GM12878 (cell line): ENCODE measurements around the gene RAD23B. TPM values are rescaled to one million over a fixed set of nuclear protein-coding genes. Genes with fewer than 3 reads are reported as not detected.

Source experiments
- ATF2 ChIP-seq: IDR thresholded peaks from 2 replicates; pipeline ENCODE4 v1.6.1; 2012; ENCODE audit warnings: low read length, inconsistent platforms
- CUX1 ChIP-seq: IDR thresholded peaks from 2 replicates; pipeline ENCODE4 v1.6.1; 2012; ENCODE audit warnings: improper control_type of control experiment, low read depth, low read length; ENCODE audit not compliant: insufficient replicate concordance
- DPF2 ChIP-seq: fragments of 450-650 bp; IDR thresholded peaks from 2 replicates; pipeline ENCODE4 v1.6.1; 2017; ENCODE audit warnings: mild to moderate bottlenecking
- ESRRA ChIP-seq: IDR thresholded peaks from 2 replicates; pipeline ENCODE4 v1.6.1; 2012; ENCODE audit warnings: mild to moderate bottlenecking, low read length, improper control_type of control experiment
- HDGF ChIP-seq: fragments of 450-650 bp; IDR thresholded peaks from 2 replicates; pipeline ENCODE4 v1.6.1; 2016; ENCODE audit warnings: antibody characterized with exemption
- JUND ChIP-seq: IDR thresholded peaks from 2 replicates; pipeline ENCODE4 v1.6.1; 2012; ENCODE audit warnings: low read depth, mild to moderate bottlenecking, low read length, improper control_type of control experiment, moderate library complexity
- KLF5 ChIP-seq: fragments of 450-650 bp; IDR thresholded peaks from 2 replicates; pipeline ENCODE4 v1.6.1; 2014; ENCODE audit warnings: mild to moderate bottlenecking; ENCODE audit not compliant: partially characterized antibody
- MEF2A ChIP-seq: IDR thresholded peaks from 2 replicates; pipeline ENCODE4 v1.6.1; 2011; ENCODE audit warnings: low read depth, mild to moderate bottlenecking, low read length, moderate library complexity; ENCODE audit not compliant: insufficient read depth
- MEF2B ChIP-seq: fragments of 450-650 bp; IDR thresholded peaks from 2 replicates; pipeline ENCODE4 v1.6.1; 2018; ENCODE audit warnings: mild to moderate bottlenecking, moderate library complexity; ENCODE audit not compliant: partially characterized antibody, poor library complexity, severe bottlenecking
- MYB ChIP-seq: fragments of 150-350 bp; IDR thresholded peaks from 2 replicates; pipeline ENCODE4 v1.6.1; 2014; ENCODE audit warnings: mild to moderate bottlenecking, low read depth, low read length, borderline replicate concordance
- NR2F1 ChIP-seq: fragments of 450-650 bp; conservative IDR thresholded peaks from 2 replicates; pipeline ENCODE4 v1.6.1; 2017; ENCODE audit warnings: mild to moderate bottlenecking
- PAX5 ChIP-seq: IDR thresholded peaks from 2 replicates; pipeline ENCODE4 v1.6.1; 2011; ENCODE audit warnings: low read depth, low read length, borderline replicate concordance
- RELB ChIP-seq: fragments of 450-650 bp; IDR thresholded peaks from 2 replicates; pipeline ENCODE4 v1.6.1; 2017; ENCODE audit warnings: low read depth, mild to moderate bottlenecking, moderate library complexity
- RUNX3 ChIP-seq: IDR thresholded peaks from 2 replicates; pipeline ENCODE4 v1.6.1; 2012; ENCODE audit warnings: low read length, inconsistent platforms
- SMAD1 ChIP-seq: fragments of 450-650 bp; IDR thresholded peaks from 2 replicates; pipeline ENCODE4 v1.6.1; 2018; ENCODE audit warnings: mild to moderate bottlenecking, low read depth; ENCODE audit not compliant: partially characterized antibody
- SMARCA5 ChIP-seq: fragments of 450-650 bp; IDR thresholded peaks from 2 replicates; pipeline ENCODE4 v1.6.1; 2017; ENCODE audit warnings: mild to moderate bottlenecking
- ZBED1 ChIP-seq: IDR thresholded peaks from 2 replicates; pipeline ENCODE4 v1.6.1; 2016; ENCODE audit warnings: borderline replicate concordance
- polyA plus RNA-seq, 11 experiments: library from polyadenylated mRNA; depleted of rRNA in 4 of 11; unstranded in 6 of 11; stranded (reverse) in 5 of 11; fragments of >200 nt; fragmentation: Nextera tagmentation in 4 of 11; fragmentation: Illumina TruSeq in 1 of 11; extraction: Ambion mirVana in 4 of 11; extraction: Trizol in 1 of 11; gene quantifications; 1 replicate in 1 of 11; 2 replicates in 10 of 11; pipeline versions ENCODE4 v1.2.1 to v1.2.3, GENCODE V29; 2011 to 2016; ENCODE audit warnings: inconsistent platforms in 2 of 11, missing spikeins in 2 of 11, low read depth in 1 of 11
- total RNA-seq, 4 experiments: library from RNA; depleted of rRNA in 3 of 4; stranded (reverse); fragments of >200 nt in 3 of 4; fragmentation: Illumina TruSeq in 1 of 4; extraction: Trizol in 1 of 4; gene quantifications; 2 replicates each; pipeline versions ENCODE4 v1.2.1 to v1.2.3, GENCODE V29; 2013 to 2021
- TF ChIP-seq, protein P1 (sequence below): fragments of 450-650 bp; IDR thresholded peaks from 2 replicates; pipeline ENCODE4 v1.6.1; 2016; ENCODE audit warnings: mild to moderate bottlenecking, moderate library complexity, borderline replicate concordance

Gene RAD23B
- total and polyA plus RNA-seq, 10 of the 15 experiments (the other 5 are each of a cell fraction or from before 2014, with no cell fraction given) = 10.3 to 256 (median 54.6) TPM

DNA sequence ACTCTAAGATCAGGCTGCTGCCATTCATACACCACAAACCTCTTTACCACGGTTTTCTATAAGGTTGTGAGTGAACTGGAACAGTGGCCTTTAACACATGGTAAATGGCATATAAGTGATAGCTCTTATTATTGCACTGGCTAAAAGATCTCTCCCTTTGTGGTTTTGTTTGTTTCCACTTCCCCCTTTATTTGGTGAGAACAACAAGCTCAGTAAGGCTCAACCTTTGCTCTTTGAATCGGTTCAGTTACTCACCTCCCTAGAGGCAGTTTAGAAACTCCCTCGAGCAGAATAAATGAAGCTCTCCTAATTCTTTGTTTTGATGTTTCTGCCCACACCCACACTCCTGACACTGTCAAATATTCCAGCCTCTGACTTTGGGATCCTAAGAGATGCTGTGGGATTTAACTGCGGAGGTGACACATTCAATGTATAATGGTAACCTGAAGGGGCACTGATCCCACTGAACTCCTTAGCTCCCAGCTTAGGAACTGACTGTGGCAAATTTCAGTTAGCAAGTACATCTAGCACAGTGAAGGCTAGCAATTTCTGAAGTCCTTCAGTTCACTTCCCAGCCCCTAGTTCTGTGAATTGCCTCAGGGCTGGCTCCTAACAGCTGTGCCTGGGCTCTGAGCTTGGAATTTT lies 22.5 kb upstream of the RAD23B start (continued):
- peak; percentile 91 for TF ChIP-seq CUX1
- TF ChIP-seq PAX5 = peak; percentile 89
- peak; percentile 68; the same call in 1 of the 2 replicates for TF ChIP-seq ATF2
- TF ChIP-seq MYB = peak; percentile 94
- TF ChIP-seq ZBED1 = peak; percentile 43; the same call in 1 of the 2 replicates
- TF ChIP-seq KLF5 = no peak
- peak; percentile 98 for TF ChIP-seq RELB
- TF ChIP-seq, protein P1, sequence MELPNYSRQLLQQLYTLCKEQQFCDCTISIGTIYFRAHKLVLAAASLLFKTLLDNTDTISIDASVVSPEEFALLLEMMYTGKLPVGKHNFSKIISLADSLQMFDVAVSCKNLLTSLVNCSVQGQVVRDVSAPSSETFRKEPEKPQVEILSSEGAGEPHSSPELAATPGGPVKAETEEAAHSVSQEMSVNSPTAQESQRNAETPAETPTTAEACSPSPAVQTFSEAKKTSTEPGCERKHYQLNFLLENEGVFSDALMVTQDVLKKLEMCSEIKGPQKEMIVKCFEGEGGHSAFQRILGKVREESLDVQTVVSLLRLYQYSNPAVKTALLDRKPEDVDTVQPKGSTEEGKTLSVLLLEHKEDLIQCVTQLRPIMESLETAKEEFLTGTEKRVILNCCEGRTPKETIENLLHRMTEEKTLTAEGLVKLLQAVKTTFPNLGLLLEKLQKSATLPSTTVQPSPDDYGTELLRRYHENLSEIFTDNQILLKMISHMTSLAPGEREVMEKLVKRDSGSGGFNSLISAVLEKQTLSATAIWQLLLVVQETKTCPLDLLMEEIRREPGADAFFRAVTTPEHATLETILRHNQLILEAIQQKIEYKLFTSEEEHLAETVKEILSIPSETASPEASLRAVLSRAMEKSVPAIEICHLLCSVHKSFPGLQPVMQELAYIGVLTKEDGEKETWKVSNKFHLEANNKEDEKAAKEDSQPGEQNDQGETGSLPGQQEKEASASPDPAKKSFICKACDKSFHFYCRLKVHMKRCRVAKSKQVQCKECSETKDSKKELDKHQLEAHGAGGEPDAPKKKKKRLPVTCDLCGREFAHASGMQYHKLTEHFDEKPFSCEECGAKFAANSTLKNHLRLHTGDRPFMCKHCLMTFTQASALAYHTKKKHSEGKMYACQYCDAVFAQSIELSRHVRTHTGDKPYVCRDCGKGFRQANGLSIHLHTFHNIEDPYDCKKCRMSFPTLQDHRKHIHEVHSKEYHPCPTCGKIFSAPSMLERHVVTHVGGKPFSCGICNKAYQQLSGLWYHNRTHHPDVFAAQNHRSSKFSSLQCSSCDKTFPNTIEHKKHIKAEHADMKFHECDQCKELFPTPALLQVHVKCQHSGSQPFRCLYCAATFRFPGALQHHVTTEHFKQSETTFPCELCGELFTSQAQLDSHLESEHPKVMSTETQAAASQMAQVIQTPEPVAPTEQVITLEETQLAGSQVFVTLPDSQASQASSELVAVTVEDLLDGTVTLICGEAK = peak; percentile 17; the same call in 1 of the 2 replicates
- peak; percentile 90 for TF ChIP-seq SMAD1
- TF ChIP-seq HDGF = no peak
- TF ChIP-seq MEF2A = 0 out of 2 replicates have a peak, but pooled peaks have one; percentile 41
- peak; percentile 98 for TF ChIP-seq RUNX3
- TF ChIP-seq JUND = no peak
- TF ChIP-seq ESRRA = peak; percentile 15; the same call in 1 of the 2 replicates
- TF ChIP-seq MEF2B = peak; percentile 99
- TF ChIP-seq SMARCA5 = peak; percentile 6; the same call in 1 of the 2 replicates
- TF ChIP-seq DPF2 = peak; percentile 97
- TF ChIP-seq NR2F1 = peak; percentile 99
